Measurements from ENCODE around the gene ABCF1. TPM values are rescaled to one million over a fixed set of nuclear protein-coding genes. Genes with fewer than 3 reads are reported as not detected.

ABCF1 gene
- total RNA-seq, 1 experiment from 2014 or later, result 101 TPM

- TF ChIP-seq ARID4B (CRISPR knock-in tag; IDR thresholded peaks at IDR 0.05; ENCODE audit: borderline replicate concordance) (no peak), USF1 (CRISPR knock-in tag; IDR thresholded peaks at IDR 0.05) (peak; percentile 10; the same call in 1 of the 2 replicates), ZMAT4 (CRISPR knock-in tag; IDR thresholded peaks at IDR 0.05) (no peak), IRF1 (CRISPR knock-in tag; IDR thresholded peaks at IDR 0.05) (no peak), IRF2 (CRISPR knock-in tag; IDR thresholded peaks at IDR 0.05; ENCODE audit: borderline replicate concordance, low read depth) (no peak), FOXK1 (CRISPR knock-in tag; IDR thresholded peaks at IDR 0.05) (peak; percentile 45; the same call in 1 of the 2 replicates), MAX (CRISPR knock-in tag; IDR thresholded peaks at IDR 0.05) (peak; percentile 95)
Measured at GRCh38 chr6:30617565-30618269, 46.5 kb downstream of the ABCF1 start, which contains the start of gene MRPS18B (continued).

GRCh38 chr6:30618270-30618797 is 47.1 kb downstream of the ABCF1 start:
- no peaks in the 10 kb centered on the region for H3K9me3 Mint-ChIP-seq
- H3K4me1 Mint-ChIP-seq, result peaks cover 24% of the 10 kb centered on the region
- H3K27ac Mint-ChIP-seq, result peak overlapping the region; percentile 93
- H3K27me3 Mint-ChIP-seq (ENCODE audit: low read depth), result no peaks in the 10 kb centered on the region; the same call in 1 of the 2 replicates
- DNase-seq (ENCODE audit: low spot score) (no peak), ATAC-seq (no peak)
- no peak for TF ChIP-seq PRRX2 (CRISPR knock-in tag; IDR thresholded peaks at IDR 0.05)
- ChIA-PET CTCF (interaction anchor here (0.6 to 1.9 kb wide), 7 partner anchors 8 to 469 kb away, joined by 3 to 7 read pairs (median 4); partner anchors contain the start of genes ATAT1 and DHX16), POLR2A (interaction anchor here (0.7 kb wide), 1 partner anchor 99 kb away, joined by 3 read pairs; the partner anchor contains the start of gene MDC1)
- peak overlapping the region; percentile 96 for H3K4me3 Mint-ChIP-seq
- peaks cover 54% of the 10 kb centered on the region for H3K36me3 Mint-ChIP-seq

GRCh38 chr6:30619561-30619960 is 48.3 kb downstream of the ABCF1 start:
- Mint-ChIP-seq H3K27me3 (ENCODE audit: low read depth) (no peaks in the 10 kb centered on the region; the same call in 1 of the 2 replicates), H3K36me3 (peaks cover 50% of the 10 kb centered on the region), H3K4me3 (peak overlapping the region; percentile 96), H3K4me1 (peaks cover 14% of the 10 kb centered on the region), H3K9me3 (no peaks in the 10 kb centered on the region), H3K27ac (no peak overlapping the region)
- no peak for TF ChIP-seq CREB1 (CRISPR knock-in tag; IDR thresholded peaks at IDR 0.05)
- TF ChIP-seq STAT6 (CRISPR knock-in tag; conservative IDR thresholded peaks at IDR 0.05; ENCODE audit: low read depth), result no peak
- no peak for TF ChIP-seq ZNF396 (CRISPR knock-in tag; IDR thresholded peaks at IDR 0.05; ENCODE audit: borderline replicate concordance)
- TF ChIP-seq GABPB1 (CRISPR knock-in tag; IDR thresholded peaks at IDR 0.05), result no peak
- no peak for TF ChIP-seq MYBL2 (CRISPR knock-in tag; IDR thresholded peaks at IDR 0.05)
- no peak for TF ChIP-seq TCF7 (CRISPR knock-in tag; IDR thresholded peaks at IDR 0.05; ENCODE audit: low read depth)
- TF ChIP-seq TEAD4 (CRISPR knock-in tag; IDR thresholded peaks at IDR 0.05), result no peak
- CTCF ChIA-PET, result no interaction called here
- POLR2A ChIA-PET, result no interaction called here
- DNase-seq (ENCODE audit: low spot score), result no peak
- no peak for ATAC-seq
